PC-9 (cell line): ENCODE data around the gene PTGDR2. TPM values are rescaled to one million over a fixed set of nuclear protein-coding genes. Genes with fewer than 3 reads are reported as not detected.

Source experiments
- BruUV-seq: library from RNA; stranded (reverse); fragments of 400-500 nt; replicated peaks from 2 replicates; lab custom pipeline; 2021; lab: Mats Ljungman, UMichigan
- CTCF ChIA-PET: fragments of 300-600 bp; sonication (Branson Sonifier 250); formaldehyde crosslinking; loops from one replicate; lab custom pipeline; 2022; ENCODE audit warnings: antibody characterized with exemption; lab: Charles Lee
- POLR2A ChIA-PET: fragments of 300-600 bp; sonication (Branson Sonifier 250); formaldehyde crosslinking; loops from one replicate; lab custom pipeline; 2022; ENCODE audit warnings: antibody characterized with exemption; ENCODE audit not compliant: unreplicated experiment; lab: Charles Lee
- DNase-seq, 2 experiments: peaks; one replicate each; pipeline versions ENCODE4 v3.0.0 to v3.0.0-alpha.2; 2015 to 2022; ENCODE audit warnings: mixed read lengths in 1 of 2
- H2AFZ ChIP-seq: fragments of 200-600 bp; sonication (generic); 2 replicates; pipeline ENCODE4 v1.8.1; 2017; ENCODE audit warnings: antibody characterized with exemption
- H3F3A ChIP-seq: fragments of 200-600 bp; sonication (generic); 2 replicates; pipeline ENCODE4 v1.8.1; 2017; ENCODE audit warnings: antibody characterized with exemption, mild to moderate bottlenecking, low read depth; ENCODE audit not compliant: insufficient read depth
- H3K27ac ChIP-seq: fragments of 200-600 bp; sonication (generic); 2 replicates; pipeline ENCODE4 v1.6.1; 2016; ENCODE audit warnings: mixed run types
- H3K27me3 ChIP-seq: fragments of 200-600 bp; sonication (generic); 2 replicates; pipeline ENCODE4 v1.6.1; 2016; ENCODE audit warnings: low read depth, mixed run types; ENCODE audit not compliant: insufficient read depth
- H3K36me3 ChIP-seq: fragments of 200-600 bp; sonication (generic); 2 replicates; pipeline ENCODE4 v1.6.1; 2016; ENCODE audit warnings: low read depth, mixed run types
- H3K4me1 ChIP-seq: fragments of 200-600 bp; sonication (generic); replicated peaks from 2 replicates; pipeline ENCODE4 v1.6.1; 2016; ENCODE audit warnings: mixed run types; ENCODE audit not compliant: insufficient read depth
- H3K4me2 ChIP-seq: fragments of 200-600 bp; sonication (generic); 2 replicates; pipeline ENCODE4 v1.6.1; 2017; ENCODE audit warnings: mixed run types
- H3K4me3 ChIP-seq: fragments of 200-600 bp; sonication (generic); 2 replicates; pipeline ENCODE4 v1.6.1; 2016; ENCODE audit warnings: mixed run types
- H3K79me2 ChIP-seq: fragments of 200-600 bp; sonication (generic); 2 replicates; pipeline ENCODE4 v1.6.1; 2017; ENCODE audit warnings: low read depth, mixed run types
- H3K9me2 ChIP-seq: fragments of 200-600 bp; sonication (generic); 2 replicates; pipeline ENCODE4 v1.8.1; 2017; ENCODE audit warnings: mild to moderate bottlenecking; ENCODE audit not compliant: insufficient read depth
- H3K9me3 ChIP-seq: fragments of 200-600 bp; sonication (generic); 2 replicates; pipeline ENCODE4 v1.8.1; 2016; ENCODE audit warnings: low read depth; ENCODE audit not compliant: insufficient read depth
- H4K20me1 ChIP-seq: fragments of 200-600 bp; sonication (generic); 2 replicates; pipeline ENCODE4 v1.8.1; 2017; ENCODE audit not compliant: insufficient read depth
- EZH2 ChIP-seq: fragments of 200-600 bp; sonication (generic); IDR thresholded peaks from 2 replicates; pipeline ENCODE4 v1.8.0; 2017; ENCODE audit warnings: antibody characterized with exemption, low read depth
- intact Hi-C: fragments of 100-400 bp; cut with micrococcal nuclease; formaldehyde crosslinking; loops from one replicate; pipeline ENCODE4 v1.10.0; 2022; ENCODE audit not compliant: unreplicated experiment
- total RNA-seq: library from RNA; stranded (reverse); gene quantifications from 2 replicates; pipeline ENCODE4 v1.2.3, GENCODE V29; 2021
- TF ChIP-seq, protein P1 (sequence below): fragments of 200-600 bp; sonication (generic); conservative IDR thresholded peaks from 2 replicates; pipeline ENCODE4 v1.6.1; 2017; ENCODE audit warnings: mixed run types, antibody characterized with exemption, mild to moderate bottlenecking, moderate library complexity

The PTGDR2 gene
- total RNA-seq, 1 experiment from 2014 or later = not detected

DNA sequence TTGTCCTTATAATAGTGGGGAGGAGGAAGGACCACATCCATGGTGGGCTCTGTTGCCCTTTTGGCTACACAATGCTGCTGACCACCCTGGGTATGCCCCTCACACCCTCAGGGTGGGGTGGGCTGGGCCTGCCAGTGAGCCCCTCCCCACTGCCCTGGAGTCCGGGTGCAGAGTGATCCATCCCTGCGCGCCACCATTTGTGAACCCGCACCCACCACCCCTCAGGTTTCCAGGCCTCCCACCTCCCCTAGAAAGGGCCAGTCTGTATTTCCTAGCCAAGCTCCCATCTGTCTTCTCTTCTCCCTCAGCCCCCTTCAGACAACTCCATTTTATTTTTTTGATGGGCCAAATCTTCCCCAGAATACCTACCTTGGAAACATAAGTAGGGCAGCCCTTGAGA is 45.6 kb downstream of the PTGDR2 start:
- Histone ChIP-seq H3K27ac (no peak overlapping the region), H3F3A (no peaks in the 10 kb centered on the region), H3K4me1 (no peaks in the 10 kb centered on the region), H3K9me2 (no peaks in the 10 kb centered on the region), H4K20me1 (no peaks in the 10 kb centered on the region; the same call in 1 of the 2 replicates), H3K4me3 (no peak overlapping the region), H3K27me3 (peaks cover 63% of the 10 kb centered on the region), H3K9me3 (no peaks in the 10 kb centered on the region), H3K36me3 (no peaks in the 10 kb centered on the region), H3K4me2 (no peak overlapping the region), H2AFZ (no peak overlapping the region), H3K79me2 (no peaks in the 10 kb centered on the region)
- ChIA-PET POLR2A (no interaction called here), CTCF (no interaction called here)
- TF ChIP-seq EZH2 = no peak
- TF ChIP-seq, protein P1, sequence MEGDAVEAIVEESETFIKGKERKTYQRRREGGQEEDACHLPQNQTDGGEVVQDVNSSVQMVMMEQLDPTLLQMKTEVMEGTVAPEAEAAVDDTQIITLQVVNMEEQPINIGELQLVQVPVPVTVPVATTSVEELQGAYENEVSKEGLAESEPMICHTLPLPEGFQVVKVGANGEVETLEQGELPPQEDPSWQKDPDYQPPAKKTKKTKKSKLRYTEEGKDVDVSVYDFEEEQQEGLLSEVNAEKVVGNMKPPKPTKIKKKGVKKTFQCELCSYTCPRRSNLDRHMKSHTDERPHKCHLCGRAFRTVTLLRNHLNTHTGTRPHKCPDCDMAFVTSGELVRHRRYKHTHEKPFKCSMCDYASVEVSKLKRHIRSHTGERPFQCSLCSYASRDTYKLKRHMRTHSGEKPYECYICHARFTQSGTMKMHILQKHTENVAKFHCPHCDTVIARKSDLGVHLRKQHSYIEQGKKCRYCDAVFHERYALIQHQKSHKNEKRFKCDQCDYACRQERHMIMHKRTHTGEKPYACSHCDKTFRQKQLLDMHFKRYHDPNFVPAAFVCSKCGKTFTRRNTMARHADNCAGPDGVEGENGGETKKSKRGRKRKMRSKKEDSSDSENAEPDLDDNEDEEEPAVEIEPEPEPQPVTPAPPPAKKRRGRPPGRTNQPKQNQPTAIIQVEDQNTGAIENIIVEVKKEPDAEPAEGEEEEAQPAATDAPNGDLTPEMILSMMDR = no peak
- no TSS peak for BruUV-seq
- DNase-seq = no peak
- intact Hi-C loops = no loop called here

DNA sequence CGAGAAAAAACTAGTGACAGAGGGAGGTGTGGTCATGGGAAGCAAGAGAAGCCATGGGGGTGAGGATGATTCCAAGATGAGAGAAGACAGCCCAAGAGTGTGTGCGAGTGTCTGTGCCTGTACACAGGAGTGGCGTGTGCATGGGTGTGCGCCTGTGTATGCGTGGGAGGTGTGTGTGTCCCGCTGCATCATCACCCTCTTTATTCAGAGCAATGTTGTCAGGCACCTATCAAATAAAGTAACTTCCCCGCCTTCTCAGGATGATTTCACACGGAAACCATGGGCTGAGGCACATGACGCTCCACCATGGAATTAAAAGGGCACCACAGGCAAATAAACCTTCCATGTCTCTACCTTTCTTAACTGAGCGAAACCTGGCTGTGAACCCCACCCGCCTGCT is 46.1 kb downstream of the PTGDR2 start:
- Histone ChIP-seq H3K27me3 (peaks cover 66% of the 10 kb centered on the region), H3K4me3 (no peak overlapping the region), H3K36me3 (no peaks in the 10 kb centered on the region), H3K9me2 (no peaks in the 10 kb centered on the region), H3F3A (no peaks in the 10 kb centered on the region), H3K27ac (no peak overlapping the region), H3K4me2 (no peak overlapping the region), H3K9me3 (no peaks in the 10 kb centered on the region), H3K79me2 (no peaks in the 10 kb centered on the region), H2AFZ (no peak overlapping the region), H4K20me1 (no peaks in the 10 kb centered on the region; the same call in 1 of the 2 replicates), H3K4me1 (no peaks in the 10 kb centered on the region)
- DNase-seq = no peak
- BruUV-seq = no TSS peak
- intact Hi-C loops = no loop called here
- ChIA-PET POLR2A (no interaction called here), CTCF (no interaction called here)
- TF ChIP-seq, protein P1 = no peak
- no peak for TF ChIP-seq EZH2

DNA sequence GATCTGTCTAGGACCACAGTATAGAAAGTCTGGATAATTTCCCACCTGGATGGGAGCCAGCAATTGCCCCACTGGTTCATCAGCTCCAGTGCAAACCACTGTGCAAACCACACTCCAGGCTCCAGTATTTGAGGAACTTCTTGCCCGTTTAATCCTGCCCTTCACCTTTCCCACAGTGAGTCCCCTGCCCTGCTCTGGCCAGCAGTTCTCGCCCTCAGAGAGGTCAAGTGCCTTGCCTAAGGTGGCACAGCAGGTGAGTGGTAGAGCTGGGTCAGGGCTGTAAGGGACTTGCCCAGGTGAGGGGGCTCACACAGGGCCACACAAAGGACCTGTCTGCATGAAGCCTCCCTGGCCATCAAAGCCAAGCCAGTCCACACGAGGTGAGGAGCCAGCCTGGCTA is 46.5 kb downstream of the PTGDR2 start:
- no peak for DNase-seq
- BruUV-seq = no TSS peak
- H2AFZ ChIP-seq = no peak overlapping the region
- intact Hi-C loops = no loop called here
- POLR2A ChIA-PET = no interaction called here
- TF ChIP-seq, protein P1 = no peak
- no peak for TF ChIP-seq EZH2
- no peaks in the 10 kb centered on the region for H3K4me1 ChIP-seq
- H4K20me1 ChIP-seq = no peaks in the 10 kb centered on the region; the same call in 1 of the 2 replicates
- H3F3A ChIP-seq = no peaks in the 10 kb centered on the region
- no peaks in the 10 kb centered on the region for H3K9me3 ChIP-seq
- CTCF ChIA-PET = no interaction called here
- H3K9me2 ChIP-seq = no peaks in the 10 kb centered on the region
- no peak overlapping the region for H3K27ac ChIP-seq
- no peaks in the 10 kb centered on the region for H3K36me3 ChIP-seq
- H3K4me3 ChIP-seq = no peak overlapping the region
- no peaks in the 10 kb centered on the region for H3K79me2 ChIP-seq
- H3K27me3 ChIP-seq = peaks cover 70% of the 10 kb centered on the region
- no peak overlapping the region for H3K4me2 ChIP-seq
